ENCODE measurements around the gene MAEA. TPM values are rescaled to one million over a fixed set of nuclear protein-coding genes. Genes with fewer than 3 reads are reported as not detected.
"Not testable (repeated sequence)": the region's sequence is repeated elsewhere in the genome, so short reads cannot be mapped to it uniquely, and the experiment has no call there.

The MAEA gene
- total RNA-seq, 2 donors from 2014 or later, result 41.9 to 59.3 TPM

- intact Hi-C loops (cut with DNase I), result no loop called here
- ATAC-seq (peak in 1 of 2 donors; percentile 7), DNase-seq (peak; percentile 19)
Measured at GRCh38 chr4:1310031-1310795, 20.5 kb downstream of the MAEA start.

GRCh38 chr4:1310796-1311631 lies 21.3 kb downstream of the MAEA start:
- intact Hi-C loops (cut with DNase I), result no loop called here
- DNase-seq (no peak), ATAC-seq (no peak)

DNA sequence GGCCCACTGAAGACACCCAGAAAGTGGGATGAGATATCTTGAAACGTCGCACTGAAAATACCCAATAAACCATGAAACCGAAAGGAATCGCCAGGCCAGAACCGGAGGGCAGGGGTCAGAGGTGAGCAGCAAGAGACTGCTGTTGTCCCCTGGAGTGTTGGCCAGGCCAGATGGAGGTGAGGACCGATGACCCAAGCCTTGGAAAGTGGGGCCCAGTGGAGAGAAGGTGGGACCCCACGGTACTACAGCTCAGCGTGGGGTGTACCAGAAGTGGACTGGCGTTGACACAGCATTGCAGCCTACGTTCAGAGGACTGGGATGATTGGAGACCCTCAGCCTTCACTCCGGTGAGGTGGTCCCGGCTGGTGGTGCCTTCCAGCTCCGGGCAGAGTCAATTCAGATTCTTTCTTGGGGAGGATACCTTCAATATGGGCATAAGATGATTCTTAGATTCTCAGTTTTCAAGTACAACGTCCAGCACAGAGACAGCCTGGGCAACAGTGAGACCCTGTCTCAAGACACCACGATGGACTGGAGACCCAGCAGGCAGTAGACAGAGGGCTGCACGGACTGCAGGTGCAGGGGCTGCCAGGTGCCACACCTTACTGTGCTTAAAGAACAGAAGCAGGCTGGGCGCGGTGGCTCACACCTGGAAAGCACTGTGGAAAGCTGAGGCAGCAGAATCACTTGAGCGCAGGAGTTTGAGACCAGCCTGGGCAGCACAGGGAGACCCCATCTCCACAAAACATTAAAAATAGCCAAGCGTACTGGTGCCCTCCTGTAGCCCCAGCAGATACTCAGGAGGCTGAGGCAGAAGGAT lies 23.3 kb downstream of the MAEA start:
- DNase-seq, result peak; percentile 11
- no peak for ATAC-seq
- intact Hi-C loops (cut with DNase I), result no loop called here

DNA sequence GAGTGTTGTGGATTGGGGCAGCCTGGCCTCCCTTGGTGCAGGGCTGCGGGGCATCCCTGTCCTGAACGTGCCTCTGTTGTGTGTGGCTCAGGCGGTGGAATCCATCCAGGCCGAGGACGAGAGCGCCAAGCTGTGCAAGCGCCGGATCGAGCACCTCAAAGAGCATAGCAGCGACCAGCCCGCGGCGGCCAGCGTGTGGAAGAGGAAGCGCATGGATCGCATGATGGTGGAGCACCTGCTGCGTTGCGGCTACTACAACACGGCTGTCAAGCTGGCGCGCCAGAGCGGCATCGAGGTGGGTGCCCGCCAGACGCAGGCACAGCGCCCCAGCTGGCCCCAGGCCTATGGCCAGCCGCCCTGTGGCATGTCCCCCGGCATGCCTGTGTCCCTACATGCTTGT lies 25.6 kb downstream of the MAEA start:
- ATAC-seq, result no peak
- DNase-seq, result peak; percentile 10
- intact Hi-C loops (cut with DNase I), result no loop called here

DNA sequence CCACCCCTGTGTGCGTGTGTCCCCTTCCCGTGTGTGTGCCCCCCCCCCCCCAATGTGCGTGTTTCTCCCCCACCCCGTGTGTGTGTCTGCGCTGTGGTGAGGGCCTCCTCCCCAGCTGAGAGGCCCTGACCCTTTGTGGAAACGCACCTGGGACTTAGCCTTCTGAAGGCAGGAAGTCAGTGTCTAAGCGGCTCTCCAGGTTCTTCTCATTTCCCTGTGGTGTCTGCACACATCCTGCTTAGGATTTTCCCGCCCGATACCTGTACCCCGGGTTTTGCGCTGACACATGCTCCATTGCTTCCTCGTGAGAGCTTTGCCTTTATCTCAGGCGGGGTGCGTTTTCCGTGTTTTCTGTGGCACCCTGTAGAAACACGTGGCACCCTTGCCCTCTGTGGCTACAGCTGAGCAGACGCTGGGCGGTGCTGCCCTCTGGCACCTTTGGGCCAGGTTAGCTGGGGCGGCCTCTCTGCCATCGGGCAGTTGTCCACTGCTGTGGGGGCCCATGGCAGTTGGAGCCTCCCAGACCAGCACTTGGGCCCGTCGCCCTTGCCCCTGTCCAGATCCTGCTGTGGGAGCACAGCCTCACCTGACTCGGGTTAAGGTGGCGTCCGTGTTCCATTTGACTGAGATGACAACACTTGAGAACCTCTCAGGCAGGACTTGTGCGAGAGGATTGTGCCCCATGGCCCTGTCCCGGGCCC lies 26.3 kb downstream of the MAEA start:
- ATAC-seq (no peak), DNase-seq (peak; percentile 9)
- intact Hi-C loops (cut with DNase I), result no loop called here

DNA sequence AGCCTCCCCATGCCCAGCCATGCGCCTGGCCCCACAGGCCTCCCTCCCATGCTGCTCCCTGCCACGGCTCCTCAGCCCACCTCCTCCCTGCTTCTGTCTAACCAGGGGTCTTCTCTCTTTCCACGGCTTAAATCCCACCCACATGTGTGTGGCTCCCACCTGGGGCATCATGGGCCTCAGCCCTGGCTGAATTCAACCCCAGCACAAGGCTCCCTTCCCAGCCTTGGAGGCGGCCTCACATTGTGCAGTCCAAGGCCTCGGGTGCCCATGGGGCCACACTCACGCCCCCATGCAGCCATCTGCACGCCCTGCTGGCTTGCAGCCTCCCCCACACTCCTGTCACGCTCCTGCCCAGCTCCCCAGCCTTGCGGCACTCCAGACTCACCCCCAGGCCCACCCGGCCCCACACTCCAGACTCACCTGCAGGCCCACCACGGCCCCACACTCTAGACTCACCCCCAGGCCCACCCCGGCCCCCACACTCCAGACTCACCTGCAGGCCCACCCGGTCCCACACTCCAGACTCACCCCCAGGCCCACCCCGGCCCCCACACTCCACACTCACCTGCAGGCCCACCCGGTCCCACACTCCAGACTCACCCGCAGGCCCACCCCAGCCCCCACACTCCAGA lies 27.0 kb downstream of the MAEA start:
- ATAC-seq (no peak), DNase-seq (peak; percentile 6)
- intact Hi-C loops (cut with DNase I), result no loop called here

- ATAC-seq (peak in 1 of 2 donors; percentile 19), DNase-seq (peak; percentile 15)
- intact Hi-C loops (cut with DNase I), result no loop called here
Measured at GRCh38 chr4:1317177-1318045, 27.7 kb downstream of the MAEA start.

DNA sequence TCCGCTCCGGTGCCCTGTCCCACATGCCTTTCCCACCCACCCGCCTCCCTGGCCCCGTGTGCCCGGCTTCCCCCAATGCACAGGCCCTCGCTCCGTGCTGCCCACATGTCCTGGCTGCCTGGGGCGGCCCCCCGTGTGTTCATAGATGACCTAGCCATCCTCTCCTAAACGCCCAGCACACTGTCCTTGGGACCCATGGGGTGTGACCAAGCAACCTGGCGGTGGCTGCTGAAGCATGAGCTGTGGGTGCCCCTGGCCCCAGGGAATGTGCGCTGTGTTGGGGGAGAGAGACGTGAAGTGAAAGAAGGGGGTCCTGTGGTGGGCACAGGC lies 28.3 kb downstream of the MAEA start:
- peak; percentile 13 for DNase-seq
- ATAC-seq, result no peak
- intact Hi-C loops (cut with DNase I), result no loop called here

DNA sequence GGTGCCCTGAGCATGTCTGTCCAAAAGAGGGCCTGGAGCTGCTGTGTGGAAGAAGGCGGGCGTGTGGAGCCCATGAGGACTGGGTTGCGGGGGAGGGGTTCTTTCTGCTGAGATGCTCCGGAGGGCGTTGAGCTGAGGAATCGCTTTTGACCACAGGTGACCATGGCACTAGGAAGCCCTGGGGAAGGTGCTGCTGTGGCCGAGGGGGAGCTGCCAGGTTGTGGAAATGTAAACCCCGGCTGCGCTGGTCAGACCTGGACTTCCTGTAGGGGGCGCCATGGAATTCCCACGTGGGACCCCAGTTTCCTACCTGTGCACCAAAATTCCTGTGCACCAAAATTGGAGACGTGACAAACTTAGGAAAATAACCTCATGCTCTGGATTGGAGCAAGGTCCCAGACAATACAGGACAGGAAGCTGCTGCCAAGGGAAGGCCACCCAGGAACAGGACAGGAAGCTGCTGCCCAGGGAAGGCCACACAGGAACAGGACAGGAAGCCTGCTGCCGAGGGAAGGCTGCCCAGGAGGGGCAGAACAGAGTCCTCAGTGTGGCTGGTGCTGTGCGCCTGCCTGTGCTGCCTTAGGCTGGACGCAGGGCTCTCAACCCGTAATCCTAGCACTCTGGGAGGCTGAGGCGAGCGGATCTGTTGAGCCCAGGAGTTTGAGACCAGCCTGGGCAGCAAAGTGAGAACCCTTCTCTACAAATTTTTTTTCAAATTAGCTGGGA lies 29.0 kb downstream of the MAEA start:
- DNase-seq, result peak; percentile 19
- intact Hi-C loops (cut with DNase I), result no loop called here
- ATAC-seq, result no peak

DNA sequence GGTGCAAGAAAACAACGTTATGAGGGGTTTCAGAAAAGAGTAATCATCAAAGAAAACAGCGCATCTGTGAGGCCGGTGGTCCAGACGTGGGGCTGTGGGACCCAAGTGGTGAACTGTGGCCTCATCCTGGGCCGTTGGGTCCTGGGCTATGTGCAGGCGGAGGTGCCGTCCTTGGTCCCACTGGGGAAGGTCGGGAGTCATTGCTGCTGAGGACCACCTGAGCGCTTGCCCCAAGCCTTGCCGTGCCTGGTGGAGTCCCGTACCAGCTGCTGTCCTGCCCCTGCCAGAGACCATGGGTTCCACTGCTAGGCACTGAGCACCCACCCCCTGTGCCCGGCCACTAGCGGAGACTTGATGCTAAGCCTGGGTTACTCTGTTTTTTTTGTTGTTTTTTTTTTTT lies 31.8 kb downstream of the MAEA start:
- ATAC-seq (no peak), DNase-seq (peak; percentile 6)
- intact Hi-C loops (cut with DNase I), result no loop called here

GRCh38 chr4:1321946-1322650 lies 32.4 kb downstream of the MAEA start:
- intact Hi-C loops (cut with DNase I), result no loop called here
- DNase-seq (peak; percentile 17), ATAC-seq (no peak)

- intact Hi-C loops (cut with DNase I), result no loop called here
- ATAC-seq (no peak), DNase-seq (peak; percentile 15)
Measured at GRCh38 chr4:1323280-1323634, 33.6 kb downstream of the MAEA start.

GRCh38 chr4:1323635-1324442 lies 34.1 kb downstream of the MAEA start:
- peak; percentile 4 for DNase-seq
- intact Hi-C loops (cut with DNase I), result no loop called here
- ATAC-seq, result no peak

DNA sequence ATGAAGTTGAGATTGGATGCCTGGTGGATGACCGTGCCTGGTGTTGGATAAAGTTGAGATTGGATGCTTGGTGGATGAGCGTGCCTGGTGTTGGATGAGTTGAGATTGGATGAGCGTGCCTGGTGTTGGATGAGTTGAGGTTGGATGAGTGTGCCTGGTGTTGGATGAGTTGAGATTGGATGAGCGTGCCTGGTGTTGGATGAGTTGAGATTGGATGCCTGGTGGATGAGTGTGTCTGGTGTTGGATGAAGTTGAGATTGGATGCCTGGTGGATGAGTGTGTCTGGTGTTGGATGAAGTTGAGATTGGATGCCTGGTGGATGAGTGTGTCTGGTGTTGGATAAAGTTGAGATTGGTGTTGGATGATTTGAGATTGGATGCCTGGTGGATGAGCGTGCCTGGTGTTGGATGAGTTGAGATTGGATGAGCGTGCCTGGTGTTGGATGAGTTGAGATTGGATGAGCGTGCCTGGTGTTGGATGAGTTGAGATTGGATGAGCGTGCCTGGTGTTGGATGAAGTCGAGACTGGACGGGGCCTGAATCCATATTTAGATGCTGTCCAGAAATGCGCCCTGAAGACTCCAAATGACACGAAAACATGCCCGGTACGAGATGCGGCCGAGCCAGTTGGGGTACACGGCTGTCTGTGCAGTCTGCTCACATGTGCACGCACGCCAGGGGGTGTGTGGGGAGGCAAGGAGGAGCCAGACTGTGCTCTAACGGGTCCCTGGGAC lies 34.9 kb downstream of the MAEA start:
- DNase-seq, result peak; percentile 16
- intact Hi-C loops (cut with DNase I); ATAC-seq: not testable (repeated sequence)

GRCh38 chr4:1325176-1325480 lies 35.4 kb downstream of the MAEA start:
- intact Hi-C loops (cut with DNase I), result no loop called here
- ATAC-seq (no peak), DNase-seq (peak; percentile 5)

Data from left cardiac atrium (tissue), 4 donors.